Measurements from ENCODE around the gene ELL2. TPM values are rescaled to one million over a fixed set of nuclear protein-coding genes. Genes with fewer than 3 reads are reported as not detected.
"Not testable (repeated sequence)": the region's sequence is repeated elsewhere in the genome, so short reads cannot be mapped to it uniquely, and the experiment has no call there.

Gene ELL2
- polyA plus RNA-seq, 3 donors = 9.7 to 17.0 (median 13.0) TPM

DNA sequence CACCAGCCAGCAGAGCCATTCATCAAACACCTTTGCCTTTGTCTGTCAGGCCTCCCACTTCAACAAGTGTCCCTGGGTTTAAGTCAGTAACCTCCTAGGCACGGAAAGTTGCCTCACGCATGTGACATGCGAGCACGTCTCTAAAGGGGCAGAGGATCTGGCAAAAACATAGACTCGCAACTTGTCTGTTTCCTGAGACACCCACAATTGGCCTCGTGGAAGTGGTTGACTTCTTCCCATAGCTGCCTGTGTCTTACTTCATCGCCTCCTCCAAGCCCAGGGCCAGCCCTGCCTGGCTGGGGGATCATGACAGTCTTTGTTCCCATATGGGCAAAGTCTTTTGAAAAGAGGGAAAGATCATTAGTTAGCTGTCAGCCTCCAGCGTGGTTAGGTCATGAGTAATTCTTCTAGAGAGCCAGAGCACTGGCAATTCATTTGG, 103.6 kb downstream of the ELL2 start:
- no peak for DNase-seq (ENCODE audit: extremely low read depth in 1 of 11, low read depth in 9 of 11, low spot score in 4 of 11)

- DNase-seq (ENCODE audit: extremely low read depth in 1 of 11, low read depth in 9 of 11, low spot score in 4 of 11) = no peak
Measured at GRCh38 chr5:95857185-95857945, 104.3 kb downstream of the ELL2 start.

DNA sequence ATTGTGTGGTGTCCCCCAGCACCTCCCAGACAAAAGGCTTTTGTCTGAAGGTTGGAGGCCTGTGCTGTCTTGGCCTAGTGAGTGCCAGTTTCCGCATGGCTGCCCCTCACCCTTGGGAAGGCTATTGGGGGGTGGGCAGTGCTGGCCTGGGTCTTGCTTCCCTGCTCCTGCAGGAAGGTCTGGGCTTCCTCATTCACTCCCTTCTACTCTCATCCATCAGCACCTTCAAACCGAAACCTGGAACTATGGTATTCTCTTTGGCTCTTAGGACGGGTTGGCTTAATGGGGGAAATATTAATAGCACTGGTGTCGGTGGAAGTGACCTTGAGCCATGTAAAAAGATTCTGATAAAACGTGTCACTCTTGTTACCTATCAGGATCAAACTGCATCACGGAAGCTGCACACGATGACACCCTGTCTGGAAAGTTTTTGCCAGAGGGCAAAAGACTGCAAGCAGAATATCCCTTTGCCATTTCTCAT, 105.1 kb downstream of the ELL2 start:
- no peak for DNase-seq (ENCODE audit: extremely low read depth in 1 of 11, low read depth in 9 of 11, low spot score in 4 of 11)

- DNase-seq (ENCODE audit: extremely low read depth in 1 of 11, low read depth in 9 of 11, low spot score in 4 of 11) = no peak
Measured at GRCh38 chr5:95853490-95853889, 108.2 kb downstream of the ELL2 start.

DNA sequence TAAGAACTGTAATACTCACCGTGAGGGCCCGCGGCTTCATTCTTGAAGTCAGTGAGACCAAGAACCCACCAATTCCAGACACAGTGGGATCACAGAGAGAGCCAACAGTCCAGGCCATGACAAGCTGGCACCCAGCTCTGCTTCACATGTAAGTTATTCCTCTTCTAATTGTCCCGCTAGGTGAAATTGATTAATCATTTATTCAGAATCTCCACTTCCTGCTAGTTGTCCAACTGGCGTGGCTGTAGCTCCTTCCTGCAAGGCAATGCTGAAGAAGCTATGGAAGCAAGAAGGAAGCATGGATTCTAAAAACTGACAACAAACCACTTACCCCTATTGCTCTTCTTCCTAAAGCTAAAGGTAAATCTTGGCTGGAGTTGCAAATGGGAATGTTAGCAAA, 109.1 kb downstream of the ELL2 start:
- no peak for DNase-seq (ENCODE audit: extremely low read depth in 1 of 11, low read depth in 9 of 11, low spot score in 4 of 11)

DNA sequence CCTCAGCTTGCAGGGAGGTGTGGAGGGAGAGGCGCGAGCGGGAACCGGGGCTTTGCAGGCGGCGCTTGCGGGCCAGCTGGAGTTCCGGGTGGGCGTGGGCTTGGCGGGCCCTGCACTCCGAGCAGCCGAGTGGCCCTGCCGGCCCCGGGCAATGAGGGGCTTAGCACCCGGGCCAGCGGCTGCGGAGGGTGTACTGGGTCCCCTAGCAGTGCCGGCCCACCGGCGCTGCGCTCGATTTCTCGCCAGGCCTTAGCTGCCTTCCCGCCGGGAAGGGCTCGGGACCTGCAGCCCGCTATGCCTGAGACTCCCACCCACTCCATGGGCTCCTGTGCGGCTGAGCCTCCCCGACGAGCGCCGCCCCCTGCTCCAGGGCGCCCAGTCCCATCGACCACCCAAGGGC, 110.5 kb downstream of the ELL2 start:
- DNase-seq (ENCODE audit: extremely low read depth in 1 of 11, low read depth in 9 of 11, low spot score in 4 of 11) = not testable (repeated sequence)

DNA sequence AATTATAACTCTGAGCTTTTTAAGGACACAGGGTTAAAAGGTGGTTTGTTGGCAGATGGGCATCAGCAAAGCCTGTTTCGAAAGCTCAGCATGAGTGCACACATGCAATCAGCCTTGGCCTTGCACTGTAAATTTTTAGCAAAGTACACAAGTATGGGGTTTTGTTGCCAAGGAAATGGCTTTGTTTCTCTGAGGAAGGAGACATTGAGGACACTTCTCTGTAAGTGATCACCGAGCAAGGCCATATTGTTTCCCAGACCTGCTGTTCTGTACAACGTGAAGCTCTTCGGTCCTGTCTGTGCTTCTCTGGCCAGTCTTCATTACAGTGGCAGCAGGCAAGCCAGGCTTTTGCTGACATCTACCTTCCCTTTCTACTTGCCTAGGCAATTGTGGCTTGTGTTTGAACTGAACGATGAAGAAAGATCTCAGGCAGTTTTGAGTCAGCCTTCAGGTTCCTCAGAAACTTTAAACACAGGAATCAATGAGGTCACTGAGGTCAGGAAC, 111.2 kb downstream of the ELL2 start:
- DNase-seq (ENCODE audit: extremely low read depth in 1 of 11, low read depth in 9 of 11, low spot score in 4 of 11) = peak in 1 of 11 donors; percentile 23

- DNase-seq (ENCODE audit: extremely low read depth in 1 of 11, low read depth in 9 of 11, low spot score in 4 of 11) = no peak
Measured at GRCh38 chr5:95848701-95849100, 113.0 kb downstream of the ELL2 start.

DNA sequence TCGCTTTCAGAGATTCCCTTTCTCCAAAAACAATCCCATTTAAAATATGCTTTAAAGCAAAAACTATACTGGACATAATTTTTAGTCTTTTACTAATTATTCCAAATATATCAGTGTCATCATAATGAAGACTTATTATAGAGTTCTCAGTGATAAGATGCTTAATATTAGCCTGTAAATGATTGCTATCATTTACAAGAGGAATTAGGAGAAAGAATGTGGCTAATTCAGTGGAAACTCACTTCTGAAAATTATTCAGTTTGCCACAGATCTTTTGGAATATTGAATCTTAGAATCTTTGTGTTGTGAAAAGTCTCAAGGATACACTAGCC, 114.4 kb downstream of the ELL2 start:
- no peak for DNase-seq (ENCODE audit: extremely low read depth in 1 of 11, low read depth in 9 of 11, low spot score in 4 of 11)

- peak in 4 of 11 donors; percentile 49 to 61 (median 52) for DNase-seq (ENCODE audit: extremely low read depth in 1 of 11, low read depth in 9 of 11, low spot score in 4 of 11)
Measured at GRCh38 chr5:95846554-95847260, 114.9 kb downstream of the ELL2 start.

GRCh38 chr5:95845391-95845790, 116.3 kb downstream of the ELL2 start:
- DNase-seq (ENCODE audit: extremely low read depth in 1 of 11, low read depth in 9 of 11, low spot score in 4 of 11) = no peak

DNA sequence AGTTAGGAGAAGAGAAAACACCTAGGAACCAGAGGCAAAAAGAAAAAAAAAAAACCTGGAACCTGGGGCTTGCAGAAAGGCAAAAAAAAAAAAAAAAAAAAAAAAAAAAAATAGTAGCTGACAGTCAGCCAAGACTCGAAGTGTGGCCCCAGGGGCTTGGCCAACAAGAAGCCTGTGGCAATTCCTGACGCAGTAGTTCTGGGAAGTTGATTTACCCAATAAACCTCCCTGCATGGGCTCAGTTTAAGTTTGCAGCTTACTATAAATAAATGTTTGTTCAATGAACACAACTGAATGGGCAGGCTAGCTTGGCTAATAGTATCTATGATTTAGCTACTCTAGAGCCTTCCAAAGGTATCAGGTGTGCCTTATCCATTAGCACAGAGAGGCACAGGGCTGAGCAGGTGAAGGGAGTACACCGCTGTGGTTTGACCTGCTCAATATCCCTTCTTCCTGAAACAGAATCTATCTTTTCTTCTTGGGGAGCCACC, 117.9 kb downstream of the ELL2 start:
- DNase-seq (ENCODE audit: extremely low read depth in 1 of 11, low read depth in 9 of 11, low spot score in 4 of 11) = no peak

- DNase-seq (ENCODE audit: extremely low read depth in 1 of 11, low read depth in 9 of 11, low spot score in 4 of 11) = no peak
Measured at GRCh38 chr5:95842854-95843544, 118.7 kb downstream of the ELL2 start.

GRCh38 chr5:95841914-95842812, 119.5 kb downstream of the ELL2 start:
- DNase-seq (ENCODE audit: extremely low read depth in 1 of 11, low read depth in 9 of 11, low spot score in 4 of 11) = no peak

- no peak for DNase-seq (ENCODE audit: extremely low read depth in 1 of 11, low read depth in 9 of 11, low spot score in 4 of 11)
Measured at GRCh38 chr5:95840956-95841705, 120.5 kb downstream of the ELL2 start.

GRCh38 chr5:95839658-95840057, 122.0 kb downstream of the ELL2 start:
- DNase-seq (ENCODE audit: extremely low read depth in 1 of 11, low read depth in 9 of 11, low spot score in 4 of 11) = no peak

GRCh38 chr5:95838556-95838955, 123.1 kb downstream of the ELL2 start:
- no peak for DNase-seq (ENCODE audit: extremely low read depth in 1 of 11, low read depth in 9 of 11, low spot score in 4 of 11)

DNA sequence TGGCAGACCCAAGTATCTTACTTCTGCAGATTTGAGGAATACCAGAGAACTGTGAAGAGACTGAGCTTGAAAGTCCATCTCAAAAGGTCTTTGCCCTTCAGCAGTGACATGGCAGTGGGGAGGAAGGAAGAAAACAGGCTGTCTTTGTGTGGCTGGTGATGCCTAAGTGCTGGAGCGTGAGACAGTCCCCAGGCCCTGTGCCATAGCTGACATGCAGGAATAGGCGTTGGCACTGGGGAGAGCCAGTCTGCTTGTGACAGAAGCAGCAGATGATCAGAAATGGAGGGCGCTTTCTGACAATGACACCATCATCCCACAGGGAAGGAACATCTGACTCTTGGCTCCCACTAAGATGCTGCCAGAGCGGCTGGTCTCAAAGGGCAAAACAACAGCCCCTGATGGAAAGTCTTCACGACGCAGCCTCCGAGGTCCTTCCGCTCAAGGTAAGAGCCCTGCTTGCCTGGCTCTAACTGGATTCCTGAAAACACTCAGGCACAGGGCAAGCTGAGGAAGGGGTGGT, 123.6 kb downstream of the ELL2 start:
- no peak for DNase-seq (ENCODE audit: extremely low read depth in 1 of 11, low read depth in 9 of 11, low spot score in 4 of 11)

Measured in renal cortex interstitium (tissue), 11 donors.